GM21423 (cell line): ENCODE measurements around the gene LCNL1.
A peak's percentile ranks its signal among the peaks of the same experiment; 100 is the strongest.

Experiments used
- ATAC-seq: cut with Tn5 transposase; IDR thresholded peaks from one replicate; pipeline ENCODE4 v1.9.1; 2021; ENCODE audit warnings: mild to moderate bottlenecking, moderate library complexity; ENCODE audit not compliant: unreplicated experiment

Gene LCNL1

GRCh38 chr9:136946228-136947027 is 36.4 kb upstream of the LCNL1 start:
- ATAC-seq: no peak

GRCh38 chr9:136947028-136947891 is 35.5 kb upstream of the LCNL1 start:
- ATAC-seq: no peak

DNA sequence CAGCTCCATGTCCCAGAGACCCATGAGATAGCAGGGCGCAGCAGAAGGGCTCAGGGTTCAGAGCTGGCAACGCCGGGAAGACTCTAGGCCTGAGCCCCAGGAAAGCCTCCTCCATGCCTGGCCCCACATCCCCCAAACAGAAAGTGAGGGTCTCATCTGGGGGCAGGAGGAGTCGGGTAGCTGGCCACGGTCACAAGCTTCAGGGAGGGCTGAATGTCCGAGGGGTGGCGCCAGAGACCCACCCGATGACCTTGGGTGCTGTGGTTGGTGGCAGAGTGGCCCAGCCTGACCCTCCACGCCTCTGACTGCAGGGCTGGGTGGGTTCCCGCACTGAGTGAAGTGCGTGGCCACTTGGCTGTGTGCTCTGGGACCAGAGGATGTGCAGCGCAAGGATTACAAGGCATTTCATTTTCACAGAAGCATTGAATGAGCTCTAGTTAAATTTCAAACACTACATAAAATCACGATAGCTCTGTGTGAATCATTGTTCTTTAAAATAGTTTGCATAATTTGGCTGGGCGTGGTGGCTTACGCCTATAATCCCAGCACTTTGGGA is 34.8 kb upstream of the LCNL1 start:
- ATAC-seq: no peak

DNA sequence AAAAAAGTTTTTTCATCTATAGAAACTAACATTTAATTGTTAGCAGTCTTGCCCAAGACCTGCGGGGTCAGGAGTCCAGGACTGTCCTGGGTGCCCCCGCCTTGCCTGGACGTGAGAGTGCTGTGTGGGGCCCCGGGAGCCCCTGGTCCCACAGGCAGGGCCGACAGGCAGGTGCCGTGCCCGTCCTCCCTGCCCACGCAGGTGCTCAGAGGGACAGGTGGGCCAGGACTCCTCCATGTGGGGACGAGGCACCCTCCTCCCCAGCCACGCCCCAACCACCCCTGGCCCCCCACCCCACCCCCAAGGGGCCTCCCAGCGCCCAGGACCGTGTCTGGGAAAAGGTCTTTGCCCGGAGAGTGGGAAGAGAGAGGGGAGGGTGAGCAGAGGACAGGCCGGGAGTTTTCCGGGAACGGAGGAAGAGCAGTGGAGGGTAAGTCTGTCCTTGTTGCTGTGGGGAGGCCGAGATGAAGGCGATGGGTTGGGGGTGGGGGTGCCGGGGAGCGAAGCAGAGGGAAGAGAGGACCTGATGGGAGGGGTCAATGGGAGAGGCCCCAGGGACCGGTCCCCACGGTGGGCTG is 33.5 kb upstream of the LCNL1 start:
- no peak for ATAC-seq

- peak; percentile 85 for ATAC-seq
Observed at GRCh38 chr9:136949817-136950655, 32.8 kb upstream of the LCNL1 start.

DNA sequence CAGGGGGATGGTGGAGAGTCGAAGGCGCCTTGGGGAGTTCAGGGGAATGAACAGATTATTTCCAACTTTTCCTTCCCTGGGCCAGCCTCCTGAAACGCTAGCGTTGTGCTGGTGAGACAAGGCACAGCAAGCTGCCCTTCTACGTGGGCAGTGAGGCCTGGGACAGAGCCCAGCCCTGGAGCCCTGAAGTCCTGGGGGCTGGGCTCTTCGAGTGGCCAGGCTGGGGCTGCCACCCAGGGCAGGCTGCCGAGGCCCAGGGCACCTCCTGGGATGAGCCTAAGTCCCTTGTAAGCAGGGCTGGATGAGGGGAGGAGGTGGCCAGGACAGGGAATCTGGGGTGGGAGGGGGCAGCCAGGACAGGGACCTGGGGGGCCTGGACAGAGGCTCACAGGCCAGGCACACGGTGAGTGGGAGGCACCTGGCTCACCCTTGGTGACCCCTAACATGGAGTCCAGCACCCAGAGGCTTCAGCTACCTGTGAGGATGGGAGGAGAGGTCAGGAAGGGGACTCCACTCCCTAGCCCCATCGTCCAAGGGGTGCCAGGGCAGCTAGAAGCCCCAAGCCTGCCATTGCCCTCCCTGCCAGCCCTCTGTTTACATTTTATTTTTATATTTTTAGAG is 32.0 kb upstream of the LCNL1 start:
- ATAC-seq: no peak

- no peak for ATAC-seq
Observed at GRCh38 chr9:136951541-136952320, 31.1 kb upstream of the LCNL1 start, which contains the start of gene LCN12. Gene LCN12 (plus strand): TSS chr9:136952273. CDS start chr9:136952328, 55 bp downstream.

DNA sequence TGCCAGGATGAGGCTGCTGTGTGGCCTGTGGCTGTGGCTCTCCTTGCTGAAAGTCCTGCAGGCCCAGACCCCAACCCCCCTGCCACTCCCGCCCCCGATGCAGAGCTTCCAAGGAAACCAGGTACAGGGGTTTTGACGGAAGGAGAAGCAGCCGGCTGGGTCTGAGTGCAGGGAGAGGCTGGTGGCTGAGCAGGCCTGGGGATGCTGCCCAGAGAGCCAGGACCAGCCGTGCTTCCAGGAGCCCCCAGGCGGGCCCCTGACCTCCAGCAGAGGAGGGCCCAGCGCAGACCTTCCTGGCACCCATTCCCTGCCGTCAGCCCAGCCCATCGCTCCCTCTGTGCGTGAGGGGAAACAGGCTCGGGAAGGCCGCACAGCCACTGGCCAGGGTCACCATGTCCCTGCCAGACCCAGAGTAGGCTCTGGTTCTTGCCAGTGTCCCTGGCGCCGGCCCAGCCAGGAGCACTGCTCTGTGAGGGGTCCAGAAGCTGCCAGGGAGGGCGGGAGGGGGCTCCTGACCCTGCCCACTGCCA is 30.4 kb upstream of the LCNL1 start:
- ATAC-seq: no peak

DNA sequence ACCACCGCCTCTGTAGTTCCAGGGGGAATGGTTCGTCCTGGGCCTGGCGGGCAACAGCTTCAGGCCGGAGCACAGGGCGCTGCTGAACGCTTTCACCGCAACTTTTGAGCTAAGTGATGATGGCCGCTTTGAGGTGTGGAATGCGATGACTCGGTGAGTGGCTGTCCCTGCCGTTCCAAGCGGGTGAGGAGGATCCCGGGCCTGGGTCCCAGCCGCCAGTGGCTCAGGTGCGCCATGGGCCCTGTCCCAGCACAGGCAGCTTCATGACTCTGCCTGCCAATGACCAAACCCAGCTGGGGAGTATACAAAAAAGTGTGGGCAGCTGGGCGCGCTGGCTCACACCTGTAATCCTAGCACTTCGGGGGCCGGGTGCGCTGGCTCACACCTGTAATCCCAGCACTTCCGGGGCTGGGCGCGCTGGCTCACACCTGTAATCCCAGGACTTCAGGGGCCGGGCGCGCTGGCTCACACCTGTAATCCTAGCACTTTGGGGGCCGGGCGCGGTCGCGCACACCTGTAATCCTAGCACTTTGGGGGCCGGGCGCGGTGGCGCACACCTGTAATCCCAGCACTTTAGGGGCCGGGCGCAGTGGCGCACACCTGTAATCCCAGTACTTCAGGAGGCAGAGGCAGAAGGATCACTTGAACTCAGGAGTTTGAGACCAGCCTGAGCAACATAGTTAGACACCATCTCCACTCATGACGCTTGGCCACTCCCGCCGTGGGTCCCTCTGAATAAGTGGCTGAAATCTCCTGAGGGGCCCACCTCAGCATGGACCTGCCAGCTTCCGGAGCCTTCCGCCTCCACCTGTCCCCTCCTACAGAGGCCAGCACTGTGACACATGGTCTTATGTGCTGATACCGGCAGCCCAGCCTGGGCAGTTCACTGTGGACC is 29.7 kb upstream of the LCNL1 start:
- ATAC-seq: no peak

GRCh38 chr9:136953771-136954269 is 29.0 kb upstream of the LCNL1 start:
- no peak for ATAC-seq

DNA sequence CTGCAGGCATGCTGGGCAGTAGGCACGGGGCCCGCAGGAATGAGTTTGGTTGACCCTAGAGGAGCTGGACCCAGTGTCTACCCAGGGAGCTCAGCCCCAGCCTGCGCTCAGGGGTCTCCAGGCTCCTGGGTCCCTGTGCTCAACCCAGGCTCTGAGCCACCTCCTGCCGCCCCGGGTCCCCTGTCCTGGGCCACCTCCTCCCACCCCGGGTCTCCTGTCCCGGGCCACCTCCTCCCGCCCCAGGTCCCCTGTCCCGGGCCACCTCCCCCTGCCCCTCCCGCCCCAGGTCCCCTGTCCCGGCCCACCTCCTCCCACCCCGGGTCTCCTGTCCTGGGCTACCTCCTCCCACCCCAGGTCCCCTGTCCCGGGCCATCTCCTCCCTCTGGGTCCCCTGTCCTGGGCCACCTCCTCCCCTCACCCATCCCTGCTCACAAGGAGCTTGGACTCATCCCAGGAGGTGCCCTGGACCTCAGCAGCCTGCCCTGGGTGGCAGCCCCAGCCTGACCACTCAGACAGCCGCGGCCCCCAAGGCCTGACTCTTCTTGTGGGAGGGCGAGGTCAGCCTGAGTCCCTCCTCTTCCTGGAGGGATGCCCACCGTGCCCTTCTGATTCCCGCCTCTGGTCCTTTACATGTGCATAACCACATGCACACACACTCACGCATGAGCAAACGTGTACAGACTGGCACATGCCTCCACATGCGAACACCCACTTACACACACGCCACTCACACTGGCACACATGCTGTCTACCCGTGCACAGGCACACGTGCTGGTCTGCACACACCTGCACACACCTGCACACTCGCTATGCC is 28.3 kb upstream of the LCNL1 start:
- ATAC-seq: no peak

- no peak for ATAC-seq
Observed at GRCh38 chr9:136955202-136955942, 27.4 kb upstream of the LCNL1 start.

DNA sequence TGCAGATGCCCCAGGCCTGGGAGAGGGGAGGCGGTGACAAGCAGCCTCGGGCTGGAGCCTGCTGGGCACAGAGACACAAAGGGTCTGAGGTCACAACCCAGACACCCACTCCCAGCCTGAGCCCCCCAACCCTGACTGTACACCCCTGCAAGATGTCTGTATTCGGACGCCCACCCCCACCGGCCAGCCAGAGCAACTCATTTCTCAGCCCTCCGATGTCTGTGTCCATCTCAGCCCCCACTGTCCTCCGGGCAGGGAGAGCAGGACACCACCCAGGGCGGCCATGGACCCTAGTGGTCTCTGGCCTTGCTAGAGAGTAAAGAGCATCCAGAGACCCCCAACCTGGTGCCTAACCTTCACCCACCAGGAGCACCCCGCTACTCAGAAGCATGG is 26.9 kb upstream of the LCNL1 start:
- no peak for ATAC-seq

GRCh38 chr9:136956604-136957003 is 26.2 kb upstream of the LCNL1 start:
- no peak for ATAC-seq

GRCh38 chr9:136957461-136957860 is 25.3 kb upstream of the LCNL1 start:
- no peak for ATAC-seq

DNA sequence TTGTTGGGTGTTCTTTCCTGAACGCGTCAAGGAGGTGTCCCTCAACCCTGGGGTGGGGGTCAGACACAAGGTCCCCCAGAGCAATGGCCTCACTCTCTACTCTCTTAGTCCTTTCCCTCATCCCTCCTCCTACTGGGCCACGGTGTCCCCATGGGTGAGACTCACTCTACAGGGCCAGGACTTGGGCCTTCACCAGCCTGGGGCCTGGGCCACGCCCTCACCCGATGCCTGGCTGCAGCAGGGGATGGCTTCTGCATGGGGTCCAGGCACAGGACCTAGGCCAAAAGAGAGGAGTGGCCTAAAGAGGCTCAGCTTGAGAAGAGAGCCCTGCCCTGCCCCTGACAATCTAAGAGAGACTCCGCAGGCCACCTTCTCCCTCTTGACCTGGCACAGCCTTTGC is 24.9 kb upstream of the LCNL1 start:
- no peak for ATAC-seq
